Hepatocyte (in vitro differentiated cells): ENCODE measurements around the gene C22orf23.

Experiments
- CTCF ChIP-seq: fragments of 200-600 bp; sonication (generic); IDR thresholded peaks from 2 replicates; pipeline ENCODE4 v1.5.1; 2016; ENCODE audit warnings: antibody characterized with exemption, mild to moderate bottlenecking; ENCODE audit not compliant: poor library complexity
- EZH2phosphoT487 ChIP-seq: fragments of 200-600 bp; sonication (generic); IDR thresholded peaks from one replicate; pipeline ENCODE4 v1.6.1; 2018; ENCODE audit warnings: antibody characterized with exemption, mild to moderate bottlenecking, low read depth, moderate library complexity; ENCODE audit not compliant: unreplicated experiment, severe bottlenecking

- no peak for TF ChIP-seq CTCF
- no peak for TF ChIP-seq EZH2phosphoT487
These were observed 14.4 kb upstream of the C22orf23 start for GRCh38 chr22:37967637-37968451.
